HCT116 (cell line): ENCODE measurements around the gene KMT2E. TPM values are rescaled to one million over a fixed set of nuclear protein-coding genes. Genes with fewer than 3 reads are reported as not detected.

Experiments used
- ATAC-seq: fragments of 200-7000 bp; cut with Tn5 transposase; 2 replicates; pipeline ENCODE4 v1.9.1; 2020; ENCODE audit warnings: mild to moderate bottlenecking, moderate library complexity
- BruUV-seq: library from RNA; stranded (reverse); fragments of 400-500 nt; replicated peaks from 2 replicates; lab custom pipeline; 2021; lab: Mats Ljungman, UMichigan
- CTCF ChIA-PET: fragments of 300-600 bp; sonication (Branson Sonifier 250); formaldehyde crosslinking; loops from one replicate; lab custom pipeline; 2021; ENCODE audit warnings: antibody characterized with exemption; lab: Charles Lee
- POLR2A ChIA-PET: fragments of 300-600, 350-600 bp; sonication (Branson Sonifier 250); formaldehyde crosslinking; loops from one replicate; lab custom pipeline; 2021; ENCODE audit warnings: antibody characterized with exemption; lab: Charles Lee
- RAD21 ChIA-PET, 2 experiments: fragments of 300-600 bp; sonication (Branson Sonifier 250); formaldehyde crosslinking; loops; one replicate each; lab custom pipeline; 2023; ENCODE audit warnings: low total read pairs in 2 of 2; ENCODE audit not compliant: uncharacterized antibody in 2 of 2, unreplicated experiment in 2 of 2, low non-redundant PET in 1 of 2; lab: Charles Lee
- DNase-seq: peaks from one replicate; pipeline ENCODE4 v3.0.0-alpha.2; 2010; ENCODE audit warnings: low read depth, low spot score
- H2AFZ ChIP-seq: fragments of 200-600 bp; shearing (Covaris generic), sonication (generic); 2 replicates; pipeline ENCODE4 v1.6.1; 2017; ENCODE audit warnings: low read depth, mixed run types, mixed read lengths, antibody characterized with exemption, low read length; ENCODE audit not compliant: poor library complexity, severe bottlenecking
- H3K27ac ChIP-seq: 2 replicates; pipeline ENCODE4 v1.5.1; 2012; ENCODE audit warnings: low read depth, low read length
- H3K27me3 ChIP-seq: fragments of 200-600 bp; sonication (generic); 2 replicates; pipeline ENCODE4 v1.6.1; 2016; ENCODE audit warnings: mixed run types, low read length, mixed read lengths; ENCODE audit not compliant: insufficient read depth
- H3K36me3 ChIP-seq, 2 experiments: fragments of 200-500 bp in 1 of 2; fragments of 200-600 bp in 1 of 2; sonication (Bioruptor generic) in 1 of 2; sonication (generic) in 1 of 2; 2 replicates each; pipeline versions ENCODE4 v1.5.1 to v1.6.1; 2014 to 2016; ENCODE audit warnings: low read length in 2 of 2, inconsistent platforms in 1 of 2, mixed read lengths in 1 of 2, mixed run types in 1 of 2; ENCODE audit not compliant: insufficient read depth in 2 of 2, control insufficient read depth in 1 of 2
- H3K4me1 ChIP-seq, 2 experiments: fragments of 200-600 bp in 1 of 2; sonication (generic) in 1 of 2; 2 replicates each; pipeline versions ENCODE4 v1.5.1 to v1.6.1; 2012 to 2017; ENCODE audit warnings: low read length in 2 of 2, inconsistent platforms in 1 of 2, mild to moderate bottlenecking in 1 of 2, mixed read lengths in 1 of 2, mixed run types in 1 of 2, moderate library complexity in 1 of 2; ENCODE audit not compliant: insufficient read depth in 2 of 2, control insufficient read depth in 1 of 2
- H3K4me2 ChIP-seq: fragments of 200-600 bp; sonication (generic); 2 replicates; pipeline ENCODE4 v1.6.1; 2017; ENCODE audit warnings: mixed run types, low read length, mixed read lengths
- H3K4me3 ChIP-seq, 2 experiments: fragments of 200-600 bp in 1 of 2; sonication (generic) in 1 of 2; replicated peaks in 1 of 2; 2 replicates each; pipeline ENCODE4 v1.5.1; 2011 to 2016; ENCODE audit warnings: low read length in 2 of 2, control low read depth in 1 of 2, low read depth in 1 of 2, mild to moderate bottlenecking in 1 of 2, mixed read lengths in 1 of 2, mixed run types in 1 of 2
- H3K79me2 ChIP-seq: fragments of 200-600 bp; sonication (generic); 2 replicates; pipeline ENCODE4 v1.6.1; 2017; ENCODE audit warnings: mild to moderate bottlenecking, mixed run types, low read length, moderate library complexity, mixed read lengths; ENCODE audit not compliant: insufficient read depth
- H3K9ac ChIP-seq: fragments of 200-600 bp; sonication (generic); 2 replicates; pipeline ENCODE4 v1.6.1; 2016; ENCODE audit warnings: low read length, mixed read lengths
- H3K9me2 ChIP-seq: fragments of 200-600 bp; sonication (generic), shearing (Covaris generic); 2 replicates; pipeline ENCODE4 v1.6.1; 2017; ENCODE audit warnings: mixed run types, mild to moderate bottlenecking, moderate library complexity; ENCODE audit not compliant: insufficient read depth
- H3K9me3 ChIP-seq, 2 experiments: fragments of 200-500 bp in 1 of 2; fragments of 200-600 bp in 1 of 2; sonication (Bioruptor generic) in 1 of 2; sonication (generic) in 1 of 2; 2 replicates each; pipeline ENCODE4 v1.6.1; 2014 to 2017; ENCODE audit warnings: low read length in 2 of 2, mixed read lengths in 2 of 2, inconsistent platforms in 1 of 2, low read depth in 1 of 2, mild to moderate bottlenecking in 1 of 2, mixed run types in 1 of 2, moderate library complexity in 1 of 2; ENCODE audit not compliant: control insufficient read depth in 1 of 2, insufficient read depth in 1 of 2
- H4K20me1 ChIP-seq: fragments of 200-600 bp; sonication (generic), shearing (Covaris generic); 2 replicates; pipeline ENCODE4 v1.6.1; 2017; ENCODE audit warnings: mixed run types, mild to moderate bottlenecking, moderate library complexity; ENCODE audit not compliant: insufficient read depth
- ATF3 ChIP-seq: IDR thresholded peaks from 2 replicates; pipeline ENCODE4 v1.6.1; 2012
- CBX3 ChIP-seq: IDR thresholded peaks from 2 replicates; pipeline ENCODE4 v1.6.1; 2012; ENCODE audit warnings: low read depth
- CEBPB ChIP-seq: IDR thresholded peaks from 2 replicates; pipeline ENCODE4 v1.6.1; 2012; ENCODE audit warnings: low read depth
- CTCF ChIP-seq, 3 experiments: fragments of 200-600 bp in 1 of 3; sonication (generic) in 1 of 3; IDR thresholded peaks in 2 of 3; conservative IDR thresholded peaks in 1 of 3; 2 replicates each; pipeline ENCODE4 v1.5.1; 2012 to 2017; ENCODE audit warnings: low read depth in 2 of 3, low read length in 2 of 3, antibody characterized with exemption in 1 of 3, borderline replicate concordance in 1 of 3, control low read depth in 1 of 3, mild to moderate bottlenecking in 1 of 3, mixed read lengths in 1 of 3, mixed run types in 1 of 3, moderate library complexity in 1 of 3; ENCODE audit not compliant: insufficient read depth in 1 of 3
- ELF1 ChIP-seq: IDR thresholded peaks from 2 replicates; pipeline ENCODE4 v1.6.1; 2012; ENCODE audit warnings: low read depth, borderline replicate concordance
- EZH2 ChIP-seq: fragments of 200-600 bp; sonication (generic); IDR thresholded peaks from 2 replicates; pipeline ENCODE4 v1.6.1; 2017; ENCODE audit warnings: antibody characterized with exemption, mixed run types
- EZH2phosphoT487 ChIP-seq: fragments of 200-600 bp; IDR thresholded peaks from 2 replicates; pipeline ENCODE4 v1.6.1; 2018; ENCODE audit warnings: antibody characterized with exemption, borderline replicate concordance
- FOSL1 ChIP-seq: IDR thresholded peaks from 2 replicates; pipeline ENCODE4 v1.6.1; 2012; ENCODE audit warnings: low read depth
- JUND ChIP-seq: IDR thresholded peaks from 2 replicates; pipeline ENCODE4 v1.6.1; 2012
- MAX ChIP-seq: IDR thresholded peaks from 2 replicates; pipeline ENCODE4 v1.6.1; 2012
- POLR2AphosphoS5 ChIP-seq: IDR thresholded peaks from 2 replicates; pipeline ENCODE4 v1.6.1; 2011; ENCODE audit warnings: mild to moderate bottlenecking, low read depth, low read length, moderate library complexity
- RAD21 ChIP-seq: IDR thresholded peaks from 2 replicates; pipeline ENCODE4 v1.6.1; 2012; ENCODE audit warnings: low read depth, mild to moderate bottlenecking
- REST ChIP-seq: IDR thresholded peaks from 2 replicates; pipeline ENCODE4 v1.6.1; 2012; ENCODE audit warnings: low read depth
- SIN3A ChIP-seq: IDR thresholded peaks from 2 replicates; pipeline ENCODE4 v1.6.1; 2012; ENCODE audit warnings: low read depth
- SP1 ChIP-seq: IDR thresholded peaks from 2 replicates; pipeline ENCODE4 v1.6.1; 2012; ENCODE audit warnings: low read depth
- SRF ChIP-seq: IDR thresholded peaks from 2 replicates; pipeline ENCODE4 v1.6.1; 2012; ENCODE audit warnings: low read depth
- TCF7L2 ChIP-seq: IDR thresholded peaks from 2 replicates; pipeline ENCODE4 v1.7.0; 2011; ENCODE audit warnings: borderline replicate concordance, inconsistent platforms; ENCODE audit not compliant: insufficient read depth, insufficient read length; ENCODE audit errors: extremely low read depth
- YY1 ChIP-seq: IDR thresholded peaks from 2 replicates; pipeline ENCODE4 v1.6.1; 2011; ENCODE audit warnings: low read length, low read depth, moderate library complexity, mild to moderate bottlenecking; ENCODE audit not compliant: insufficient replicate concordance; ENCODE audit errors: extremely low read depth
- ZBTB33 ChIP-seq: IDR thresholded peaks from 2 replicates; pipeline ENCODE4 v1.6.1; 2011; ENCODE audit warnings: mild to moderate bottlenecking, low read length, moderate library complexity; ENCODE audit not compliant: insufficient replicate concordance; ENCODE audit errors: extremely low read depth
- ZNF274 ChIP-seq: fragments of 200-500 bp; sonication (Bioruptor generic); IDR thresholded peaks from 2 replicates; pipeline ENCODE4 v1.6.1; 2014; ENCODE audit warnings: mild to moderate bottlenecking, low read depth, low read length, inconsistent platforms
- intact Hi-C: fragments of 100-400 bp; cut with micrococcal nuclease; formaldehyde crosslinking; loops from 2 replicates; pipeline ENCODE4 v1.10.0; 2022
- total RNA-seq: library from RNA; stranded (reverse); gene quantifications from one replicate; pipeline ENCODE4 v1.2.1, GENCODE V29; 2021; ENCODE audit not compliant: unreplicated experiment

KMT2E gene
- total RNA-seq, 1 experiment from 2014 or later: 39.8 TPM

GRCh38 chr7:105130048-105130447 lies 116.0 kb downstream of the KMT2E start:
- Histone ChIP-seq H3K4me1 (no peaks in the 10 kb centered on the region), H3K9ac (no peak overlapping the region), H4K20me1 (no peaks in the 10 kb centered on the region), H3K36me3 (0 out of 4 replicates have a peak, but pooled peaks cover 0 to 3% of the 10 kb centered on the region in 2 experiments), H2AFZ (no peak overlapping the region), H3K9me3 (no peaks in the 10 kb centered on the region), H3K79me2 (peaks cover 4% of the 10 kb centered on the region; the same call in 1 of the 2 replicates), H3K27me3 (no peaks in the 10 kb centered on the region), H3K4me3 (no peak overlapping the region), H3K9me2 (no peaks in the 10 kb centered on the region), H3K4me2 (no peak overlapping the region), H3K27ac (no peak overlapping the region)
- TF ChIP-seq JUND (no peak), EZH2phosphoT487 (no peak), REST (no peak), CTCF (IDR thresholded peaks at IDR 0.05 in 2 of 3, conservative IDR thresholded peaks at IDR 0.05 in 1 of 3; ENCODE audit: borderline replicate concordance in 1 of 3, insufficient read depth in 1 of 3, low read depth in 2 of 3, low read length in 2 of 3) (no peak), SRF (no peak), FOSL1 (no peak), ZBTB33 (no peak), TCF7L2 (no peak), CEBPB (no peak), YY1 (no peak), RAD21 (no peak), EZH2 (no peak), ATF3 (no peak), MAX (no peak), ELF1 (no peak), ZNF274 (no peak), SP1 (no peak), CBX3 (no peak), POLR2AphosphoS5 (no peak), SIN3A (no peak)
- no TSS peak for BruUV-seq
- intact Hi-C loops: no loop called here
- DNase-seq (no peak), ATAC-seq (no peak)
- POLR2A ChIA-PET: no interaction called here
- RAD21 ChIA-PET: no interaction called here
- CTCF ChIA-PET: no interaction called here
